Breast epithelium (tissue), 4 donors: ENCODE measurements around the gene CXXC5. TPM values are rescaled to one million over a fixed set of nuclear protein-coding genes. Genes with fewer than 3 reads are reported as not detected.

Source experiments
- DNase-seq, 2 donors: peaks; one replicate each; pipeline ENCODE4 v3.0.0-alpha.2; 2019; ENCODE audit warnings: low spot score in 2 of 2
- H3K27ac ChIP-seq, 2 donors: fragments of 200-600 bp; sonication (generic) in 1 of 2; one replicate each; pipeline ENCODE4 v1.5.1; 2016 to 2019; ENCODE audit warnings: mild to moderate bottlenecking in 1 of 2
- H3K27me3 ChIP-seq, 2 donors: fragments of 200-600 bp; sonication (generic) in 1 of 2; one replicate each; pipeline versions ENCODE4 v1.5.1 to v1.6.0; 2017 to 2019; ENCODE audit warnings: control low read depth in 1 of 2, mild to moderate bottlenecking in 1 of 2
- H3K36me3 ChIP-seq: fragments of 200-600 bp; one replicate; pipeline ENCODE4 v1.5.1; 2019
- H3K4me1 ChIP-seq, 2 donors: fragments of 200-600 bp; sonication (generic); one replicate each; pipeline ENCODE4 v1.5.1; 2016 to 2019; ENCODE audit warnings: control low read depth in 1 of 2
- H3K4me3 ChIP-seq, 3 donors: fragments of 200-600 bp; sonication (generic); 1 replicate in 2 of 3; 2 replicates in 1 of 3; pipeline ENCODE4 v1.5.1; 2016 to 2019; ENCODE audit warnings: mild to moderate bottlenecking in 3 of 3, moderate library complexity in 2 of 3
- H3K9me3 ChIP-seq, 2 donors: fragments of 200-600 bp; sonication (generic) in 1 of 2; one replicate each; pipeline ENCODE4 v1.5.1; 2016 to 2019; ENCODE audit warnings: control low read depth in 1 of 2
- POLR2A ChIP-seq: fragments of 450-650 bp; IDR thresholded peaks from one replicate; pipeline ENCODE4 v1.6.1; 2016; ENCODE audit warnings: antibody characterized with exemption, mild to moderate bottlenecking, moderate library complexity
- POLR2AphosphoS5 ChIP-seq, 3 donors: sonication (generic); formaldehyde crosslinking; IDR thresholded peaks; one replicate each; pipeline ENCODE4 v1.6.1; 2017; ENCODE audit warnings: antibody characterized with exemption in 3 of 3
- intact Hi-C: fragments of 100-400 bp; cut with DNase I; formaldehyde crosslinking; loops from one replicate; pipeline ENCODE4 v1.15.1; 2023; ENCODE audit warnings: low total_unique reads
- total RNA-seq, 3 donors: library from RNA; depleted of rRNA; stranded (reverse); fragments of >200 nt; gene quantifications; one replicate each; pipeline ENCODE4 v1.1.0, GENCODE V29; 2016
- TF ChIP-seq, protein P1 (sequence below), 3 donors: fragments of 450-650 bp; IDR thresholded peaks; one replicate each; pipeline ENCODE4 v1.5.1; 2016 to 2017; ENCODE audit warnings: antibody characterized with exemption in 3 of 3, mild to moderate bottlenecking in 3 of 3, moderate library complexity in 3 of 3

CXXC5 gene
- total RNA-seq, 3 donors from 2014 or later: 33.9 to 66.9 (median 38.3) TPM

- Histone ChIP-seq H3K27me3 (no peaks in the 10 kb centered on the region), H3K36me3 (no peaks in the 10 kb centered on the region), H3K4me1 (peaks cover 0 to 12% of the 10 kb centered on the region in 2 donors), H3K27ac (no peak overlapping the region), H3K9me3 (no peaks in the 10 kb centered on the region), H3K4me3 (no peak overlapping the region)
- intact Hi-C loops: no loop called here
- TF ChIP-seq POLR2AphosphoS5 (IDR thresholded peaks at IDR 0.05) (no peak), POLR2A (no peak)
- TF ChIP-seq, protein P1, sequence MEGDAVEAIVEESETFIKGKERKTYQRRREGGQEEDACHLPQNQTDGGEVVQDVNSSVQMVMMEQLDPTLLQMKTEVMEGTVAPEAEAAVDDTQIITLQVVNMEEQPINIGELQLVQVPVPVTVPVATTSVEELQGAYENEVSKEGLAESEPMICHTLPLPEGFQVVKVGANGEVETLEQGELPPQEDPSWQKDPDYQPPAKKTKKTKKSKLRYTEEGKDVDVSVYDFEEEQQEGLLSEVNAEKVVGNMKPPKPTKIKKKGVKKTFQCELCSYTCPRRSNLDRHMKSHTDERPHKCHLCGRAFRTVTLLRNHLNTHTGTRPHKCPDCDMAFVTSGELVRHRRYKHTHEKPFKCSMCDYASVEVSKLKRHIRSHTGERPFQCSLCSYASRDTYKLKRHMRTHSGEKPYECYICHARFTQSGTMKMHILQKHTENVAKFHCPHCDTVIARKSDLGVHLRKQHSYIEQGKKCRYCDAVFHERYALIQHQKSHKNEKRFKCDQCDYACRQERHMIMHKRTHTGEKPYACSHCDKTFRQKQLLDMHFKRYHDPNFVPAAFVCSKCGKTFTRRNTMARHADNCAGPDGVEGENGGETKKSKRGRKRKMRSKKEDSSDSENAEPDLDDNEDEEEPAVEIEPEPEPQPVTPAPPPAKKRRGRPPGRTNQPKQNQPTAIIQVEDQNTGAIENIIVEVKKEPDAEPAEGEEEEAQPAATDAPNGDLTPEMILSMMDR (IDR thresholded peaks at IDR 0.05): no peak
- no peak for DNase-seq
These were observed 59.4 kb downstream of the CXXC5 start for GRCh38 chr5:139707445-139708003.

GRCh38 chr5:139708434-139708861, 60.3 kb downstream of the CXXC5 start:
- Histone ChIP-seq H3K4me3 (no peak overlapping the region), H3K9me3 (no peaks in the 10 kb centered on the region), H3K4me1 (peaks cover 0 to 12% of the 10 kb centered on the region in 2 donors), H3K27me3 (no peaks in the 10 kb centered on the region), H3K36me3 (no peaks in the 10 kb centered on the region), H3K27ac (peak overlapping the region in 1 of 2 donors; percentile 64)
- TF ChIP-seq, protein P1 (IDR thresholded peaks at IDR 0.05): no peak
- no peak for TF ChIP-seq POLR2AphosphoS5 (IDR thresholded peaks at IDR 0.05)
- TF ChIP-seq POLR2A: no peak
- DNase-seq: no peak
- intact Hi-C loops: no loop called here

GRCh38 chr5:139708877-139709581, 60.9 kb downstream of the CXXC5 start:
- Histone ChIP-seq H3K36me3 (no peaks in the 10 kb centered on the region), H3K4me3 (peak overlapping the region; percentile 28 to 81 (median 59)), H3K4me1 (peaks cover 0 to 12% of the 10 kb centered on the region in 2 donors), H3K27me3 (no peaks in the 10 kb centered on the region), H3K27ac (peak overlapping the region; percentile 46 to 64), H3K9me3 (no peaks in the 10 kb centered on the region)
- intact Hi-C loops: no loop called here
- TF ChIP-seq POLR2AphosphoS5 (IDR thresholded peaks at IDR 0.05) (no peak), POLR2A (no peak)
- TF ChIP-seq, protein P1 (IDR thresholded peaks at IDR 0.05): no peak
- DNase-seq: peak in 1 of 2 donors; percentile 50

- Histone ChIP-seq H3K9me3 (no peaks in the 10 kb centered on the region), H3K4me1 (peaks cover 0 to 12% of the 10 kb centered on the region in 2 donors), H3K36me3 (no peaks in the 10 kb centered on the region), H3K27me3 (no peaks in the 10 kb centered on the region), H3K27ac (peak overlapping the region; percentile 46 to 64), H3K4me3 (peak overlapping the region; percentile 28 to 81 (median 59))
- DNase-seq: no peak
- TF ChIP-seq, protein P1 (IDR thresholded peaks at IDR 0.05): no peak
- intact Hi-C loops: no loop called here
These were observed 61.6 kb downstream of the CXXC5 start for GRCh38 chr5:139709582-139710318.
